Measurements from ENCODE around the gene FZD7. TPM values are rescaled to one million over a fixed set of nuclear protein-coding genes. Genes with fewer than 3 reads are reported as not detected.

Gene FZD7
- total and polyA plus RNA-seq, 2 experiments from 2014 or later, result 9.4 to 21.8 TPM

- TF ChIP-seq CTCF (IDR thresholded peaks at IDR 0.05; ENCODE audit: low read depth, low read length), result no peak
- H3K36me3 ChIP-seq, result no peaks in the 10 kb centered on the region
- H3K9me3 ChIP-seq (ENCODE audit: low read depth), result no peaks in the 10 kb centered on the region
- no peaks in the 10 kb centered on the region for H3K4me1 ChIP-seq (ENCODE audit: low read depth)
- H3K27me3 ChIP-seq, result peaks cover 55% of the 10 kb centered on the region
- no peak overlapping the region for H3K27ac ChIP-seq
- H3K4me3 ChIP-seq, result no peak overlapping the region
- DNase-seq (ENCODE audit: low read depth in 1 of 2, low spot score in 1 of 2), result no peak
Observed at GRCh38 chr2:202014318-202014717, 19.3 kb upstream of the FZD7 start.

GRCh38 chr2:202014759-202015211 is 18.9 kb upstream of the FZD7 start:
- Histone ChIP-seq H3K4me3 (no peak overlapping the region), H3K4me1 (ENCODE audit: low read depth) (no peaks in the 10 kb centered on the region), H3K9me3 (ENCODE audit: low read depth) (no peaks in the 10 kb centered on the region), H3K27me3 (peaks cover 60% of the 10 kb centered on the region), H3K27ac (no peak overlapping the region), H3K36me3 (no peaks in the 10 kb centered on the region)
- no peak for DNase-seq (ENCODE audit: low read depth in 1 of 2, low spot score in 1 of 2)
- no peak for TF ChIP-seq CTCF (IDR thresholded peaks at IDR 0.05; ENCODE audit: low read depth, low read length)

GRCh38 chr2:202015471-202015870 is 18.2 kb upstream of the FZD7 start:
- Histone ChIP-seq H3K36me3 (no peaks in the 10 kb centered on the region), H3K27ac (no peak overlapping the region), H3K27me3 (peaks cover 67% of the 10 kb centered on the region), H3K4me3 (no peak overlapping the region), H3K4me1 (ENCODE audit: low read depth) (no peaks in the 10 kb centered on the region), H3K9me3 (ENCODE audit: low read depth) (no peaks in the 10 kb centered on the region)
- DNase-seq (ENCODE audit: low read depth in 1 of 2, low spot score in 1 of 2), result no peak
- TF ChIP-seq CTCF (IDR thresholded peaks at IDR 0.05; ENCODE audit: low read depth, low read length), result no peak

- Histone ChIP-seq H3K4me3 (no peak overlapping the region), H3K4me1 (ENCODE audit: low read depth) (no peaks in the 10 kb centered on the region), H3K9me3 (ENCODE audit: low read depth) (no peaks in the 10 kb centered on the region), H3K36me3 (no peaks in the 10 kb centered on the region), H3K27me3 (peaks cover 59% of the 10 kb centered on the region), H3K27ac (no peak overlapping the region)
- no peak for TF ChIP-seq CTCF (IDR thresholded peaks at IDR 0.05; ENCODE audit: low read depth, low read length)
- no peak for DNase-seq (ENCODE audit: low read depth in 1 of 2, low spot score in 1 of 2)
Observed at GRCh38 chr2:202016579-202017227, 17.0 kb upstream of the FZD7 start.

- Histone ChIP-seq H3K36me3 (no peaks in the 10 kb centered on the region), H3K4me1 (ENCODE audit: low read depth) (no peaks in the 10 kb centered on the region), H3K27ac (no peak overlapping the region), H3K27me3 (peaks cover 64% of the 10 kb centered on the region), H3K4me3 (no peak overlapping the region), H3K9me3 (ENCODE audit: low read depth) (no peaks in the 10 kb centered on the region)
- DNase-seq (ENCODE audit: low read depth in 1 of 2, low spot score in 1 of 2), result peak in 1 of 2 donors; percentile 46
- no peak for TF ChIP-seq CTCF (IDR thresholded peaks at IDR 0.05; ENCODE audit: low read depth, low read length)
Observed at GRCh38 chr2:202017940-202018339, 15.7 kb upstream of the FZD7 start.
